NCI-H2107 treated with DMSO at 0.1 percent for 48 hours (cell line): ENCODE results near the gene RABL6.
A peak's percentile ranks its signal among the peaks of the same experiment; 100 is the strongest.
"Not testable (repeated sequence)": the region's sequence is repeated elsewhere in the genome, so short reads cannot be mapped to it uniquely, and the experiment has no call there.

ENCODE experiments used
- DNase-seq: peaks from one replicate; lab custom pipeline; 2025; ENCODE audit not compliant: unreplicated experiment; lab: John Stamatoyannopoulos, UW

The RABL6 gene

GRCh38 chr9:136856079-136856476, 48.3 kb downstream of the RABL6 start:
- no peak for DNase-seq

- no peak for DNase-seq
Measured at GRCh38 chr9:136856541-136857141, 48.9 kb downstream of the RABL6 start.

- no peak for DNase-seq
Measured at GRCh38 chr9:136857166-136857565, 49.4 kb downstream of the RABL6 start.

- peak; percentile 16 for DNase-seq
Measured at GRCh38 chr9:136857581-136858412, 50.0 kb downstream of the RABL6 start.

- no peak for DNase-seq
Measured at GRCh38 chr9:136858452-136858843, 50.7 kb downstream of the RABL6 start.

- no peak for DNase-seq
Measured at GRCh38 chr9:136858844-136859757, 51.4 kb downstream of the RABL6 start.

- no peak for DNase-seq
Measured at GRCh38 chr9:136860529-136860928, 52.8 kb downstream of the RABL6 start.

- no peak for DNase-seq
Measured at GRCh38 chr9:136860933-136861873, 53.5 kb downstream of the RABL6 start.

- no peak for DNase-seq
Measured at GRCh38 chr9:136861874-136862457, 54.2 kb downstream of the RABL6 start.

- no peak for DNase-seq
Measured at GRCh38 chr9:136862849-136863622, 55.3 kb downstream of the RABL6 start.

GRCh38 chr9:136863623-136864273, 56.0 kb downstream of the RABL6 start:
- no peak for DNase-seq

- no peak for DNase-seq
Measured at GRCh38 chr9:136865041-136865767, 57.5 kb downstream of the RABL6 start.

GRCh38 chr9:136865768-136866103, 58.0 kb downstream of the RABL6 start:
- no peak for DNase-seq

- DNase-seq: not testable (repeated sequence)
Measured at GRCh38 chr9:136866898-136867421, 59.2 kb downstream of the RABL6 start.

- DNase-seq: no peak
Measured at GRCh38 chr9:136867480-136867879, 59.7 kb downstream of the RABL6 start.

- DNase-seq: no peak
Measured at GRCh38 chr9:136867917-136868316, 60.2 kb downstream of the RABL6 start.

- no peak for DNase-seq
Measured at GRCh38 chr9:136868644-136869043, 60.9 kb downstream of the RABL6 start.

GRCh38 chr9:136869611-136870010, 61.9 kb downstream of the RABL6 start:
- DNase-seq: not testable (repeated sequence)
